DND-41 (cell line): Measurements from ENCODE around the gene KSR1.

Experiments used
- EZH2 ChIP-seq: IDR thresholded peaks from 3 replicates; pipeline ENCODE4 v1.6.1; 2012; ENCODE audit warnings: borderline replicate concordance, low read depth, mild to moderate bottlenecking, moderate library complexity, low read length, inconsistent platforms; ENCODE audit not compliant: severe bottlenecking
- TF ChIP-seq, protein P1 (sequence below): IDR thresholded peaks from 2 replicates; pipeline ENCODE4 v1.5.1; 2012; ENCODE audit warnings: borderline replicate concordance, low read length, moderate library complexity, mild to moderate bottlenecking; ENCODE audit not compliant: poor library complexity, severe bottlenecking; ENCODE audit errors: extremely low read depth

GRCh38 chr17:27536781-27537180 lies 80.5 kb downstream of the KSR1 start:
- TF ChIP-seq, protein P1, sequence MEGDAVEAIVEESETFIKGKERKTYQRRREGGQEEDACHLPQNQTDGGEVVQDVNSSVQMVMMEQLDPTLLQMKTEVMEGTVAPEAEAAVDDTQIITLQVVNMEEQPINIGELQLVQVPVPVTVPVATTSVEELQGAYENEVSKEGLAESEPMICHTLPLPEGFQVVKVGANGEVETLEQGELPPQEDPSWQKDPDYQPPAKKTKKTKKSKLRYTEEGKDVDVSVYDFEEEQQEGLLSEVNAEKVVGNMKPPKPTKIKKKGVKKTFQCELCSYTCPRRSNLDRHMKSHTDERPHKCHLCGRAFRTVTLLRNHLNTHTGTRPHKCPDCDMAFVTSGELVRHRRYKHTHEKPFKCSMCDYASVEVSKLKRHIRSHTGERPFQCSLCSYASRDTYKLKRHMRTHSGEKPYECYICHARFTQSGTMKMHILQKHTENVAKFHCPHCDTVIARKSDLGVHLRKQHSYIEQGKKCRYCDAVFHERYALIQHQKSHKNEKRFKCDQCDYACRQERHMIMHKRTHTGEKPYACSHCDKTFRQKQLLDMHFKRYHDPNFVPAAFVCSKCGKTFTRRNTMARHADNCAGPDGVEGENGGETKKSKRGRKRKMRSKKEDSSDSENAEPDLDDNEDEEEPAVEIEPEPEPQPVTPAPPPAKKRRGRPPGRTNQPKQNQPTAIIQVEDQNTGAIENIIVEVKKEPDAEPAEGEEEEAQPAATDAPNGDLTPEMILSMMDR = no peak
- no peak for TF ChIP-seq EZH2
